ENCODE results near the gene SMURF2.
"Not testable (repeated sequence)": the region's sequence is repeated elsewhere in the genome, so short reads cannot be mapped to it uniquely, and the experiment has no call there.

DNA sequence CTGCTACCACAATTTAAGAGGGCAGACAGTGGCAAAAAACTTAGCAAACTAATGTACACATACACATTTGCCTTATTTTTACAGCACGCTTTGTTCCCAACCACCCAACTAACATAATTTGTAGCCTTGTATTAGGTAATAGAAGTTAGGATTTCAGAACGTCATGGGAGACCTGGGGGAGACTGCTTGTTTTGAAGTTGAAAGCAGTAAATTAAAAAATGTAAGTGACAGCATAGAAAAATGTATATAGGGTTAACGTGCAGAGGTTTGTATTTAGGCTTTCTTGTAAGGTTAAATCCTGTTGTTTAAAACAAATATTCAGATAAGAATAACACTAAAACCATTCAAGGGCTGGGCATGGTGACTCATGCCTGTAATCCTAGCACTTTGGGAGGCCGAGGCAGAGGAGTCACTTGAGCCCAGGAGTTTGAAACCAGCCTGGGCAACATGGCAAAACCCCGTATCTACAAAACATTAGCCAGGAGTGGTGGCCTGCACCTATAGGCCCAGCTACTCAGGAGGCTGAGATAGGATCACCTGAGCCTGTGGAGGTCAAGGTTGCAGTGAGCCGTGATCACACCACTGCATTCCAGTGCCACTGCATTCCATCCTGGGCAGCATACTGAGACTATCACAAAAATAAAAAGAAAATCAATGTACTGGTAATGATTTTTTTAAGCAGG is 2.3 kb upstream of the SMURF2 start:
- TF ChIP-seq, protein P1, sequence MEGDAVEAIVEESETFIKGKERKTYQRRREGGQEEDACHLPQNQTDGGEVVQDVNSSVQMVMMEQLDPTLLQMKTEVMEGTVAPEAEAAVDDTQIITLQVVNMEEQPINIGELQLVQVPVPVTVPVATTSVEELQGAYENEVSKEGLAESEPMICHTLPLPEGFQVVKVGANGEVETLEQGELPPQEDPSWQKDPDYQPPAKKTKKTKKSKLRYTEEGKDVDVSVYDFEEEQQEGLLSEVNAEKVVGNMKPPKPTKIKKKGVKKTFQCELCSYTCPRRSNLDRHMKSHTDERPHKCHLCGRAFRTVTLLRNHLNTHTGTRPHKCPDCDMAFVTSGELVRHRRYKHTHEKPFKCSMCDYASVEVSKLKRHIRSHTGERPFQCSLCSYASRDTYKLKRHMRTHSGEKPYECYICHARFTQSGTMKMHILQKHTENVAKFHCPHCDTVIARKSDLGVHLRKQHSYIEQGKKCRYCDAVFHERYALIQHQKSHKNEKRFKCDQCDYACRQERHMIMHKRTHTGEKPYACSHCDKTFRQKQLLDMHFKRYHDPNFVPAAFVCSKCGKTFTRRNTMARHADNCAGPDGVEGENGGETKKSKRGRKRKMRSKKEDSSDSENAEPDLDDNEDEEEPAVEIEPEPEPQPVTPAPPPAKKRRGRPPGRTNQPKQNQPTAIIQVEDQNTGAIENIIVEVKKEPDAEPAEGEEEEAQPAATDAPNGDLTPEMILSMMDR (conservative IDR thresholded peaks at IDR 0.05) = not testable (repeated sequence)
- not testable (repeated sequence) for TF ChIP-seq ZFX (IDR thresholded peaks at IDR 0.05)

All from C4-2B (cell line).